Measurements from ENCODE around the gene TMEM125. TPM values are rescaled to one million over a fixed set of nuclear protein-coding genes. Genes with fewer than 3 reads are reported as not detected.

TMEM125 gene
- total RNA-seq, 2 donors from 2014 or later = 18.3 to 29.9 TPM

DNA sequence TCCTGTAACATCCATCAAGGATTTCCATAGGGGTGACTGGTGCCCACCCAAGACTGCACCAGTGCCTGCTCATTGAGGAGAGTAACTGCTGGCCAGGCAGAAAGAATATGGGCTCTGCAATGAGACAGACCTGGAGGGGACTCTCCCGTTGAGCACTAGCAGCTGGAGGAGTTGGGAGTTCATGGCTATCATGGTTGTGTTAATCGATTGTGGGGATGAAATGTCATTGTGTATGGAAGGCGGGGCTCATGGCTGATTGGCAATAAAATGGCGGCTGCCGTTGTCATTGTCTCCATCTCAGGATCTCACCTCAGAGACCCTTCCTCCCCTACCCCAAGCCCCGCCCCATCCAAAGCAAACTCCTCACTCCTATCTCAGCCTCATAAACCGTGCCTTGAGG is 3.9 kb downstream of the TMEM125 start:
- 90% methylated on average over 7 of the region's 7 CpGs for WGBS
- no peak for DNase-seq (ENCODE audit: low spot score)

DNA sequence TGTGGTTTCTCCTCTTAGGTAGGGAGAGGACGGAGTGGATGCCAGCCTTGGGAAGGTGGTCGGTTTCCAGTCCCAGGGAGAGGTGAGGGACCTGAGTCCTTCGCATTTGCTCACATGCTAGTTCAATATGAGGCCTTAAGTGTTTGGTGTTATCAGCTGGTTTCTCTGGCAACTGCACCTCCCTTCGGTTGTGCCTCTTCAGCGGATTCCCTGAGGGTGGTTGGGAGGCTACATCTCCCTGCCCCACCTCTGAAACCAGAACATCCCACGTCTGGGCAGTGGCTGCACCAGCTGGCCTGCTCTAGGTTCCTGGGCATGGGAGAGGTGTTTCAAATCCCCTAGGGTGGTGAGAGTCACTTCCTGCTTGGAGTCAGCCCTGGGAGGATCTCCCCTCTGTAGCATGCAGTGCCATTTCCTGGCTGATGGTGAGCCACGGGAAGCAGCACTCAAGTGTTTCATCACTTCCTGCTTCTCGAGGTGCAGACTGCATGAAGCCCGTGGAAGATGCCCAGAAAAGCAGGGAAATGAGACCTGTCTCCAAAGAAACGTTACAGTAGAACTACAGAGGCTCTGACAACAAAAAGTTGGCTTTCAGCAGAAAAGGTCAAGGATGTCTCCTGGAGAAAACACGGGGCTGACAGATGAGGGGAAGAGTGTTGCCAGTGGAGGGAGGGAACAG is 4.5 kb downstream of the TMEM125 start:
- DNase-seq (ENCODE audit: low spot score) = no peak
- intact Hi-C loops (cut with DNase I) = no loop called here
- H3K27ac ChIP-seq = no peak overlapping the region
- no peaks in the 10 kb centered on the region for H3K36me3 ChIP-seq
- no peaks in the 10 kb centered on the region for H3K9me3 ChIP-seq
- no peaks in the 10 kb centered on the region for H3K4me1 ChIP-seq (replicated peaks)
- 58% methylated on average over 11 of the region's 11 CpGs for WGBS
- no peak overlapping the region for H3K4me3 ChIP-seq
- no peaks in the 10 kb centered on the region for H3K27me3 ChIP-seq (replicated peaks; ENCODE audit: insufficient read depth)
- TF ChIP-seq POLR2AphosphoS5 (IDR thresholded peaks at IDR 0.05) (no peak), POLR2A (IDR thresholded peaks at IDR 0.05) (no peak)
- TF ChIP-seq, protein P1, sequence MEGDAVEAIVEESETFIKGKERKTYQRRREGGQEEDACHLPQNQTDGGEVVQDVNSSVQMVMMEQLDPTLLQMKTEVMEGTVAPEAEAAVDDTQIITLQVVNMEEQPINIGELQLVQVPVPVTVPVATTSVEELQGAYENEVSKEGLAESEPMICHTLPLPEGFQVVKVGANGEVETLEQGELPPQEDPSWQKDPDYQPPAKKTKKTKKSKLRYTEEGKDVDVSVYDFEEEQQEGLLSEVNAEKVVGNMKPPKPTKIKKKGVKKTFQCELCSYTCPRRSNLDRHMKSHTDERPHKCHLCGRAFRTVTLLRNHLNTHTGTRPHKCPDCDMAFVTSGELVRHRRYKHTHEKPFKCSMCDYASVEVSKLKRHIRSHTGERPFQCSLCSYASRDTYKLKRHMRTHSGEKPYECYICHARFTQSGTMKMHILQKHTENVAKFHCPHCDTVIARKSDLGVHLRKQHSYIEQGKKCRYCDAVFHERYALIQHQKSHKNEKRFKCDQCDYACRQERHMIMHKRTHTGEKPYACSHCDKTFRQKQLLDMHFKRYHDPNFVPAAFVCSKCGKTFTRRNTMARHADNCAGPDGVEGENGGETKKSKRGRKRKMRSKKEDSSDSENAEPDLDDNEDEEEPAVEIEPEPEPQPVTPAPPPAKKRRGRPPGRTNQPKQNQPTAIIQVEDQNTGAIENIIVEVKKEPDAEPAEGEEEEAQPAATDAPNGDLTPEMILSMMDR (IDR thresholded peaks at IDR 0.05) = no peak

More for the DNA sequence above, 3.9 kb downstream of the TMEM125 start:
- Histone ChIP-seq H3K36me3 (no peaks in the 10 kb centered on the region), H3K27me3 (replicated peaks; ENCODE audit: insufficient read depth) (no peaks in the 10 kb centered on the region), H3K27ac (no peak overlapping the region), H3K9me3 (no peaks in the 10 kb centered on the region), H3K4me3 (no peak overlapping the region), H3K4me1 (replicated peaks) (no peaks in the 10 kb centered on the region)
- intact Hi-C loops (cut with DNase I) = no loop called here
- no peak for TF ChIP-seq POLR2AphosphoS5 (IDR thresholded peaks at IDR 0.05)
- TF ChIP-seq POLR2A (IDR thresholded peaks at IDR 0.05) = no peak
- TF ChIP-seq, protein P1 (IDR thresholded peaks at IDR 0.05) = no peak

DNA sequence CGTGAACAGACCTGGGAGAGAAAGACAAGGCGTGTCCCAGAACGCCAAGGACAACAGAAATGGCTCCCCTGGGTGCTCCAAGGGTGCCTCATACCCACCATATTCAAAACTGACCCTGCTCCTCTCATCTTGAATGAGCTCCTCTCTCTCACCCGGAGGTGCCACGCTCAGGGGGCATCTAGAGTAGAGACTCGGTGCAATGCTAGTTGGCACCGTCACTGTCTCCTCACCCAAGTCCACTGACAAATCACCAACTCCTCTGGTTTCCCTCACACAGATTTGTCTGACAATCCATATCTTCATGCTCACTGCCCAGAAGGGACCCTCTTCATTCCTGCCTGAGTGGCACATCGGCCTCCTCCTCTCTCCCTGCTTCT is 5.0 kb downstream of the TMEM125 start:
- Histone ChIP-seq H3K27me3 (replicated peaks; ENCODE audit: insufficient read depth) (no peaks in the 10 kb centered on the region), H3K9me3 (no peaks in the 10 kb centered on the region), H3K36me3 (no peaks in the 10 kb centered on the region), H3K27ac (no peak overlapping the region), H3K4me3 (no peak overlapping the region), H3K4me1 (replicated peaks) (no peaks in the 10 kb centered on the region)
- intact Hi-C loops (cut with DNase I) = no loop called here
- 90% methylated on average over 8 of the region's 8 CpGs for WGBS
- no peak for DNase-seq (ENCODE audit: low spot score)
- no peak for TF ChIP-seq POLR2A (IDR thresholded peaks at IDR 0.05)
- TF ChIP-seq, protein P1 (IDR thresholded peaks at IDR 0.05) = no peak
- no peak for TF ChIP-seq POLR2AphosphoS5 (IDR thresholded peaks at IDR 0.05)

DNA sequence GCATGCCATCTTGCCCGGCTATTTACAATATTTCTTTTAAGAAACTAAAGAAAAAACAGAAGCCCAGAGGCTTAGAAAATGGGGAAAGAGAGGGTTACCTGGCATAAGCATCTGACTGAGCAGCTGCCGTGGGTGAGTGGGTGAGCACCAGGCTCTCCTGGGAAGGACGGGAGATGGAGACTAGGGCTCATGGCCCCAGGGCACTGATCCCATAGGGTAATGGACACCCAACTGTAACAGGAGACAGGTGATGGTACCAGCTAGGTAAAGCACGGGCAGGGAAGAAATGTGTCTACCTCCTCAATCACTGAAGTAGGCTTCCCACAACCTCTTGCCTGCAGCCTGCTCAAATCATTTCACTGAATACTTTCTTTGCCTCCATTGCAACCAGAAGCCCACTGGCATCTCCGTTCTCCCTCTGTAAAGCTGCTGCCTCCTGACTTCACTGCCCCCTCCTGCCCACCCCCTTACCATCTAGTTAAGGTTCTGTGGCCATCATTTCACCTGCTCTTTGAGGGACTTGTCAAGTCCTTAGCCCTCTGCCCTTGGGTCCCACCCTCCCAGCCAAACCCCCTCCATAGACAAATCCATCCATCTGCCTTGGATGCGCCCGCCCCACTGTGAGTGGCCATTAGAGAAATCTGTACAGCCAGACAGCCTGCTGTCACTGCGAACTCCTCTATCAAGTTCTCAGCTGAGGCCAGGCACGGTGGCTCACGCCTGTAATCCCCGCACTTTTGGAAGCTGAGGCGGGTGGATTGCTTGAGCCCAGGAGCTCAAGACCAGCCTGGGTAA is 6.2 kb downstream of the TMEM125 start:
- H3K27me3 ChIP-seq (replicated peaks; ENCODE audit: insufficient read depth) = no peaks in the 10 kb centered on the region
- intact Hi-C loops (cut with DNase I) = no loop called here
- no peak overlapping the region for H3K27ac ChIP-seq
- H3K4me1 ChIP-seq (replicated peaks) = no peaks in the 10 kb centered on the region
- no peak for DNase-seq (ENCODE audit: low spot score)
- no peaks in the 10 kb centered on the region for H3K9me3 ChIP-seq
- WGBS = 72% methylated on average over 12 of the region's 12 CpGs
- TF ChIP-seq POLR2A (IDR thresholded peaks at IDR 0.05) = no peak
- no peak for TF ChIP-seq POLR2AphosphoS5 (IDR thresholded peaks at IDR 0.05)
- TF ChIP-seq, protein P1 (IDR thresholded peaks at IDR 0.05) = no peak
- H3K4me3 ChIP-seq = no peak overlapping the region
- H3K36me3 ChIP-seq = no peaks in the 10 kb centered on the region

Data from prostate gland (tissue), 2 donors.